ENCODE results near the gene RASAL2.

The RASAL2 gene

GRCh38 chr1:178241057-178241456 lies 147.2 kb downstream of the RASAL2 start:
- no peaks in the 10 kb centered on the region for H4K20me1 ChIP-seq (ENCODE audit: low read depth, low read length)
- no peaks in the 10 kb centered on the region for H3K9me3 ChIP-seq (ENCODE audit: insufficient read depth, low read length)
- no peaks in the 10 kb centered on the region for H3K79me2 ChIP-seq (ENCODE audit: insufficient read depth, low read length)
- no peaks in the 10 kb centered on the region for H3K36me3 ChIP-seq (ENCODE audit: low read length)
- no peaks in the 10 kb centered on the region for H3K9me2 ChIP-seq (replicated peaks; ENCODE audit: insufficient read depth, low read length)
- TF ChIP-seq, protein P1, sequence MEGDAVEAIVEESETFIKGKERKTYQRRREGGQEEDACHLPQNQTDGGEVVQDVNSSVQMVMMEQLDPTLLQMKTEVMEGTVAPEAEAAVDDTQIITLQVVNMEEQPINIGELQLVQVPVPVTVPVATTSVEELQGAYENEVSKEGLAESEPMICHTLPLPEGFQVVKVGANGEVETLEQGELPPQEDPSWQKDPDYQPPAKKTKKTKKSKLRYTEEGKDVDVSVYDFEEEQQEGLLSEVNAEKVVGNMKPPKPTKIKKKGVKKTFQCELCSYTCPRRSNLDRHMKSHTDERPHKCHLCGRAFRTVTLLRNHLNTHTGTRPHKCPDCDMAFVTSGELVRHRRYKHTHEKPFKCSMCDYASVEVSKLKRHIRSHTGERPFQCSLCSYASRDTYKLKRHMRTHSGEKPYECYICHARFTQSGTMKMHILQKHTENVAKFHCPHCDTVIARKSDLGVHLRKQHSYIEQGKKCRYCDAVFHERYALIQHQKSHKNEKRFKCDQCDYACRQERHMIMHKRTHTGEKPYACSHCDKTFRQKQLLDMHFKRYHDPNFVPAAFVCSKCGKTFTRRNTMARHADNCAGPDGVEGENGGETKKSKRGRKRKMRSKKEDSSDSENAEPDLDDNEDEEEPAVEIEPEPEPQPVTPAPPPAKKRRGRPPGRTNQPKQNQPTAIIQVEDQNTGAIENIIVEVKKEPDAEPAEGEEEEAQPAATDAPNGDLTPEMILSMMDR (IDR thresholded peaks at IDR 0.05; ENCODE audit: insufficient read depth, low read length, poor library complexity, severe bottlenecking), result no peak
- no peak for TF ChIP-seq EZH2phosphoT487 (conservative IDR thresholded peaks at IDR 0.05; ENCODE audit: low read length)
- H3K27ac ChIP-seq (ENCODE audit: low read depth, low read length), result no peak overlapping the region
- no peak overlapping the region for H3K9ac ChIP-seq (ENCODE audit: low read length)
- H3F3A ChIP-seq (ENCODE audit: insufficient read depth), result no peaks in the 10 kb centered on the region
- no peak overlapping the region for H3K4me2 ChIP-seq (ENCODE audit: low read depth, low read length, poor library complexity, severe bottlenecking)
- H3K4me3 ChIP-seq (ENCODE audit: insufficient read depth, low read length, poor library complexity, severe bottlenecking), result no peak overlapping the region
- no peaks in the 10 kb centered on the region for H3K27me3 ChIP-seq (ENCODE audit: low read length)
- H2AFZ ChIP-seq (ENCODE audit: low read depth, low read length, severe bottlenecking), result no peak overlapping the region

- no peak overlapping the region for H3K4me2 ChIP-seq (ENCODE audit: low read depth, low read length, poor library complexity, severe bottlenecking)
- H3K36me3 ChIP-seq (ENCODE audit: low read length), result no peaks in the 10 kb centered on the region
- H2AFZ ChIP-seq (ENCODE audit: low read depth, low read length, severe bottlenecking), result no peak overlapping the region
- H3F3A ChIP-seq (ENCODE audit: insufficient read depth), result no peaks in the 10 kb centered on the region
- no peak overlapping the region for H3K4me3 ChIP-seq (ENCODE audit: insufficient read depth, low read length, poor library complexity, severe bottlenecking)
- H3K9me3 ChIP-seq (ENCODE audit: insufficient read depth, low read length), result no peaks in the 10 kb centered on the region
- TF ChIP-seq EZH2phosphoT487 (conservative IDR thresholded peaks at IDR 0.05; ENCODE audit: low read length), result no peak
- TF ChIP-seq, protein P1 (IDR thresholded peaks at IDR 0.05; ENCODE audit: insufficient read depth, low read length, poor library complexity, severe bottlenecking), result no peak
- no peaks in the 10 kb centered on the region for H3K9me2 ChIP-seq (replicated peaks; ENCODE audit: insufficient read depth, low read length)
- H3K27ac ChIP-seq (ENCODE audit: low read depth, low read length), result no peak overlapping the region
- no peak overlapping the region for H3K9ac ChIP-seq (ENCODE audit: low read length)
- no peaks in the 10 kb centered on the region for H3K27me3 ChIP-seq (ENCODE audit: low read length)
- no peaks in the 10 kb centered on the region for H3K79me2 ChIP-seq (ENCODE audit: insufficient read depth, low read length)
- no peaks in the 10 kb centered on the region for H4K20me1 ChIP-seq (ENCODE audit: low read depth, low read length)
Measured at GRCh38 chr1:178241837-178242236, 147.9 kb downstream of the RASAL2 start.

DNA sequence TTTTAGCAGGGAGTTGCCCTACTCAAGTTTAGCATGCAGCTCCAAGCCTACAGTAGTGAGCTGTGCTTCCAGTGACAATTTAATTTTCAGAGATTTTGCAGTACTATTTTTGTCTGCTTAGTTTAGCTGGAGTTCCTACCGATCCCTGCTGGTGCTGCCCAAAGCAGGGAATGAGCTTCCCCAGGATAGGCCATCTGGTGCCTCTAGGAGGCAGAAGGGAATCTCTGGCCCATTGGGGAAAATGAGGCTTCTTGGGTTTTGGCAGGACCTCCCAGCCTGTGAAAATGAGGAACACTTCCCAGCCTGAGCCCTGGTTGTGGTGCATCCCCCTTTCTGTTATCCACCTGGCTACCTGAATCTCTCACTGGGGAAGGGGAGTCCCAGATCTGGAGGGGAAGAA lies 149.2 kb downstream of the RASAL2 start:
- Histone ChIP-seq H3K27ac (ENCODE audit: low read depth, low read length) (no peak overlapping the region), H3K4me2 (ENCODE audit: low read depth, low read length, poor library complexity, severe bottlenecking) (no peak overlapping the region), H3K9me3 (ENCODE audit: insufficient read depth, low read length) (no peaks in the 10 kb centered on the region), H3K36me3 (ENCODE audit: low read length) (no peaks in the 10 kb centered on the region), H3K79me2 (ENCODE audit: insufficient read depth, low read length) (no peaks in the 10 kb centered on the region), H3K4me3 (ENCODE audit: insufficient read depth, low read length, poor library complexity, severe bottlenecking) (no peak overlapping the region), H3F3A (ENCODE audit: insufficient read depth) (no peaks in the 10 kb centered on the region), H4K20me1 (ENCODE audit: low read depth, low read length) (no peaks in the 10 kb centered on the region), H3K9ac (ENCODE audit: low read length) (no peak overlapping the region), H2AFZ (ENCODE audit: low read depth, low read length, severe bottlenecking) (no peak overlapping the region), H3K27me3 (ENCODE audit: low read length) (no peaks in the 10 kb centered on the region), H3K9me2 (replicated peaks; ENCODE audit: insufficient read depth, low read length) (no peaks in the 10 kb centered on the region)
- TF ChIP-seq, protein P1 (IDR thresholded peaks at IDR 0.05; ENCODE audit: insufficient read depth, low read length, poor library complexity, severe bottlenecking), result no peak
- TF ChIP-seq EZH2phosphoT487 (conservative IDR thresholded peaks at IDR 0.05; ENCODE audit: low read length), result no peak
